Measurements from ENCODE around the gene SF3A1.
A peak's percentile ranks its signal among the peaks of the same experiment; 100 is the strongest.

DNA sequence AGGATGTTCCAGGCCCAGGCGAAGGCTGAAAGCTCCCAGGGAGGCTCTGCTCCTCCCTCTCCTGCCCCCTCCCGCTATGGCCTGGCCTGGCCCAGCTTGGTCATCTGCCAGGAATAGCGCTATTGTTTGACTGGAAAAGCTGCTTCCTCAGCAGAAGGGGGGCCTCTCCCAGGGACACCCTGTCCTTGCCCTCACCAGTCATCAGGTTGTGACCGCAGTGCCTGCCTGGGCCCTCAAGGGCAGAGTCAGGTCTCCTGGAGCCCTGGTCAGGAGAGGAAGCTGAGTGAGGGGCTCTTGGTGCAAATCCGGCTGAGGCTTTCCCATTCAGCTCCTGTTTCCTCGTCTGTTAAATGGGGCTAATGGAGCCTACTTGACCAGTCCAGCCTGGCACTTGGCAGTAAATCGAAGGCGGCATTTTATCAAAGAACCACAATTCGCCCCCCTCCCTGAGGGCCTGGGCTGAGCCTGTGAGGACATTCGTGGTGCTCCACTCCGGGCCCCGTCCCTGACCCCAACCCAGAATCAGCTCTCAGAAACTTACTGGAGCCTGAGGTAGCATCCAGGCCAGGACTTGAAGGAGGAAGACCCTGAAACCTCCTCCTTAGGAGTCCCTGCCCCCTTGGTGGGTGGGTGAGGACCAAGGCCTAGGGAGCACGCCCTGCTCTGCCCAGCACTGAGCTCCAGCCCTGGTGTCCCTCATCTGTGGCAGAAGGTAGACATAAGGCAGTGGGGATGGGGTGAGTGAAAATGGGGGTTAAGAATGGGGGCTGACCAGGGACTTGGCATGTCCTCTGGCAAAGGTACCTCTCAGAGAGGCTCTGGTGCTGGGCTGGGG lies 65.4 kb downstream of the SF3A1 start:
- TF ChIP-seq, protein P1, sequence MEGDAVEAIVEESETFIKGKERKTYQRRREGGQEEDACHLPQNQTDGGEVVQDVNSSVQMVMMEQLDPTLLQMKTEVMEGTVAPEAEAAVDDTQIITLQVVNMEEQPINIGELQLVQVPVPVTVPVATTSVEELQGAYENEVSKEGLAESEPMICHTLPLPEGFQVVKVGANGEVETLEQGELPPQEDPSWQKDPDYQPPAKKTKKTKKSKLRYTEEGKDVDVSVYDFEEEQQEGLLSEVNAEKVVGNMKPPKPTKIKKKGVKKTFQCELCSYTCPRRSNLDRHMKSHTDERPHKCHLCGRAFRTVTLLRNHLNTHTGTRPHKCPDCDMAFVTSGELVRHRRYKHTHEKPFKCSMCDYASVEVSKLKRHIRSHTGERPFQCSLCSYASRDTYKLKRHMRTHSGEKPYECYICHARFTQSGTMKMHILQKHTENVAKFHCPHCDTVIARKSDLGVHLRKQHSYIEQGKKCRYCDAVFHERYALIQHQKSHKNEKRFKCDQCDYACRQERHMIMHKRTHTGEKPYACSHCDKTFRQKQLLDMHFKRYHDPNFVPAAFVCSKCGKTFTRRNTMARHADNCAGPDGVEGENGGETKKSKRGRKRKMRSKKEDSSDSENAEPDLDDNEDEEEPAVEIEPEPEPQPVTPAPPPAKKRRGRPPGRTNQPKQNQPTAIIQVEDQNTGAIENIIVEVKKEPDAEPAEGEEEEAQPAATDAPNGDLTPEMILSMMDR (IDR thresholded peaks at IDR 0.05): no peak
- peak in 1 of 2 donors; percentile 65 for TF ChIP-seq POLR2A (IDR thresholded peaks at IDR 0.05)
